Right atrium auricular region (tissue), 2 donors: ENCODE results near the gene TMED3. TPM values are rescaled to one million over a fixed set of nuclear protein-coding genes. Genes with fewer than 3 reads are reported as not detected.

ENCODE experiments used
- DNase-seq: peaks from one replicate; pipeline ENCODE4 v3.0.0-alpha.2; 2019; ENCODE audit warnings: low spot score
- H3K27ac ChIP-seq, 2 donors: fragments of 200-600 bp; sonication (generic); 1 replicate in 1 of 2; 2 replicates in 1 of 2; pipeline ENCODE4 v1.5.1; 2016 to 2019
- H3K27me3 ChIP-seq, 2 donors: fragments of 200-600 bp; sonication (generic); one replicate each; pipeline versions ENCODE4 v1.5.1 to v1.6.0; 2017 to 2019
- H3K36me3 ChIP-seq: fragments of 200-600 bp; sonication (generic); one replicate; pipeline ENCODE4 v1.5.1; 2016
- H3K4me1 ChIP-seq, 2 donors: fragments of 200-600 bp; sonication (generic); one replicate each; pipeline versions ENCODE4 v1.5.1 to v1.6.0; 2017 to 2019
- H3K4me3 ChIP-seq, 2 donors: fragments of 200-600 bp; sonication (generic); 1 replicate in 1 of 2; 2 replicates in 1 of 2; pipeline ENCODE4 v1.5.1; 2017 to 2019; ENCODE audit warnings: mild to moderate bottlenecking in 1 of 2, moderate library complexity in 1 of 2
- H3K9me3 ChIP-seq, 2 donors: fragments of 200-600 bp; sonication (generic); one replicate each; pipeline ENCODE4 v1.5.1; 2019
- total RNA-seq, 2 donors: library from RNA; depleted of rRNA; stranded (reverse); fragments of >200 nt; gene quantifications; one replicate each; pipeline ENCODE4 v1.1.0, GENCODE V29; 2016
- TF ChIP-seq, protein P1 (sequence below), 2 donors: fragments of 200-600 bp; sonication (generic); IDR thresholded peaks; one replicate each; pipeline ENCODE4 v1.5.1; 2019; ENCODE audit warnings: antibody characterized with exemption in 2 of 2

The TMED3 gene
- total RNA-seq, 2 donors from 2014 or later, result 42.7 to 64.0 TPM

GRCh38 chr15:79339588-79340314 is 28.8 kb downstream of the TMED3 start:
- Histone ChIP-seq H3K4me1 (no peaks in the 10 kb centered on the region), H3K9me3 (no peaks in the 10 kb centered on the region), H3K27ac (no peak overlapping the region), H3K4me3 (no peak overlapping the region), H3K27me3 (no peaks in the 10 kb centered on the region), H3K36me3 (no peaks in the 10 kb centered on the region)
- no peak for DNase-seq
- TF ChIP-seq, protein P1, sequence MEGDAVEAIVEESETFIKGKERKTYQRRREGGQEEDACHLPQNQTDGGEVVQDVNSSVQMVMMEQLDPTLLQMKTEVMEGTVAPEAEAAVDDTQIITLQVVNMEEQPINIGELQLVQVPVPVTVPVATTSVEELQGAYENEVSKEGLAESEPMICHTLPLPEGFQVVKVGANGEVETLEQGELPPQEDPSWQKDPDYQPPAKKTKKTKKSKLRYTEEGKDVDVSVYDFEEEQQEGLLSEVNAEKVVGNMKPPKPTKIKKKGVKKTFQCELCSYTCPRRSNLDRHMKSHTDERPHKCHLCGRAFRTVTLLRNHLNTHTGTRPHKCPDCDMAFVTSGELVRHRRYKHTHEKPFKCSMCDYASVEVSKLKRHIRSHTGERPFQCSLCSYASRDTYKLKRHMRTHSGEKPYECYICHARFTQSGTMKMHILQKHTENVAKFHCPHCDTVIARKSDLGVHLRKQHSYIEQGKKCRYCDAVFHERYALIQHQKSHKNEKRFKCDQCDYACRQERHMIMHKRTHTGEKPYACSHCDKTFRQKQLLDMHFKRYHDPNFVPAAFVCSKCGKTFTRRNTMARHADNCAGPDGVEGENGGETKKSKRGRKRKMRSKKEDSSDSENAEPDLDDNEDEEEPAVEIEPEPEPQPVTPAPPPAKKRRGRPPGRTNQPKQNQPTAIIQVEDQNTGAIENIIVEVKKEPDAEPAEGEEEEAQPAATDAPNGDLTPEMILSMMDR (IDR thresholded peaks at IDR 0.05), result peak; percentile 67 to 87

- no peak for DNase-seq
- TF ChIP-seq, protein P1 (IDR thresholded peaks at IDR 0.05), result no peak
- no peaks in the 10 kb centered on the region for H3K4me1 ChIP-seq
- no peaks in the 10 kb centered on the region for H3K9me3 ChIP-seq
- no peaks in the 10 kb centered on the region for H3K36me3 ChIP-seq
- no peak overlapping the region for H3K4me3 ChIP-seq
- no peak overlapping the region for H3K27ac ChIP-seq
- H3K27me3 ChIP-seq, result no peaks in the 10 kb centered on the region
These were observed 29.3 kb downstream of the TMED3 start for GRCh38 chr15:79340315-79340602.

DNA sequence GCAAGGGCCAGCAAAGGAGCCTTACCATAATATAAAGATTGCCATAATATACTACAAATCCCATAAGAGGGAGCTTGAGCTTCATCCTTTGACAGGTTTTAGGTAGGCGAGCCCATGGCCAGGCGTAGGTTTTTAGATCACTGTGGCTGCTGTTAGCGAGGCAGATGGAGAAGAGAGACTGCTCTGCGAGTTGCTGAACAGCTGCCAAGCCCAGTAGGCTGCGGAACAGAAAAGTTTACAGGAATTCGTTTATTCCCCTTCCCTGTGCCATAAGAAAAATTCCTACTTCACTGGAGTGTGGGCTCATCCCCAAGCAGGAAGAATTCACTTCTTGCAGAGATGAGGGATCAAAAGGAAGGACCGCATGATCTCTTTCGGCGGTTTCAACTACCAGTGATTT is 30.5 kb downstream of the TMED3 start:
- Histone ChIP-seq H3K27ac (no peak overlapping the region), H3K4me1 (no peaks in the 10 kb centered on the region), H3K27me3 (no peaks in the 10 kb centered on the region), H3K4me3 (no peak overlapping the region), H3K9me3 (no peaks in the 10 kb centered on the region), H3K36me3 (no peaks in the 10 kb centered on the region)
- TF ChIP-seq, protein P1 (IDR thresholded peaks at IDR 0.05), result no peak
- DNase-seq, result no peak

- Histone ChIP-seq H3K4me1 (no peaks in the 10 kb centered on the region), H3K4me3 (no peak overlapping the region), H3K36me3 (no peaks in the 10 kb centered on the region), H3K27me3 (no peaks in the 10 kb centered on the region), H3K9me3 (no peaks in the 10 kb centered on the region), H3K27ac (no peak overlapping the region)
- TF ChIP-seq, protein P1 (IDR thresholded peaks at IDR 0.05), result no peak
- no peak for DNase-seq
These were observed 38.6 kb downstream of the TMED3 start for GRCh38 chr15:79349525-79349924.

GRCh38 chr15:79352206-79352605 is 41.3 kb downstream of the TMED3 start:
- Histone ChIP-seq H3K27me3 (no peaks in the 10 kb centered on the region), H3K4me1 (no peaks in the 10 kb centered on the region), H3K36me3 (no peaks in the 10 kb centered on the region), H3K9me3 (no peaks in the 10 kb centered on the region), H3K27ac (no peak overlapping the region), H3K4me3 (no peak overlapping the region)
- no peak for DNase-seq
- TF ChIP-seq, protein P1 (IDR thresholded peaks at IDR 0.05), result no peak

DNA sequence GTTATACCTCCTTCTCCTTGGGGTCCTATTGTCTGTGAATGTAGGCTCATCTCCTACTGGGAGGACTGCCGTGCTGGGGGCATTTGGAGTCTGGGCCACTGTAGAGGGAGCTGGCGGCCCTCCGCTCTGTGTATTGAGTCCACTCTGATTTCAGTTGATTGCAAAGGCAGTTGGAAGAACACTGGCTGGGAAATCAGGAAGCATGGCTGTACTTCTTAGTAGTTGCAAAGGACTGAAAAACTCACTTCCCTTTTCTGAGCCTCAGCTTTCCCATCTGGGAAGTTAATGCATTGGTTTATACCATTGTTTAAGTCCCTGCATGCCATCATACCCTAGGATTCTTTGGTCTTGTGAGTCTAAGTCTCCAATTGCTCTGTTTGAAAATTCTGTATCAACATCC is 46.7 kb downstream of the TMED3 start:
- Histone ChIP-seq H3K9me3 (no peaks in the 10 kb centered on the region), H3K27me3 (no peaks in the 10 kb centered on the region), H3K4me1 (no peaks in the 10 kb centered on the region), H3K4me3 (no peak overlapping the region), H3K27ac (no peak overlapping the region), H3K36me3 (no peaks in the 10 kb centered on the region)
- TF ChIP-seq, protein P1 (IDR thresholded peaks at IDR 0.05), result no peak
- no peak for DNase-seq
